Measurements from ENCODE around the gene SCFD2. TPM values are rescaled to one million over a fixed set of nuclear protein-coding genes. Genes with fewer than 3 reads are reported as not detected.

Gene SCFD2
- total RNA-seq, 1 experiment from 2014 or later: 7.4 TPM

DNA sequence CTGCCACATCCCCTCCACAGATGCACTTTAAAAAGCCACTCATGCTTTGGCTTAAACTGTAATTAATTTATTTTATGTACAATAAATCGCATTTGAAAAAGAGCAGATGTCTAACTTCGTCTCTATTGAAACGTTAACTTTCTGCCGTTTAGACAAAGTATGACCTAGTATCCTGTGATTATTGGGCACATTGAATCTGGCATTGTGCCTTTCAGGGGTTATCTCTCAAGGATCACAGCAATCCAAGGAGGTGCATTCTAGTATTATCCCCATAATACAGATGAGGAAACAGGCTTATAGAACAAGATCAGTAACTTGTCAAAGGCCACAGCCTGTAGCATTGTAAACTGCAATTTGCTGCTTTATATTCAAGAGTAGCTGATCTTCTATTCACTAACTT lies 499.1 kb downstream of the SCFD2 start:
- intact Hi-C loops (cut with micrococcal nuclease; ENCODE audit: unreplicated experiment): no loop called here
- no TSS peak for BruUV-seq (replicated peaks)
- H3K27ac ChIP-seq (ENCODE audit: low read length): no peak overlapping the region
- DNase-seq (ENCODE audit: low read depth, low spot score) (no peak), ATAC-seq (no peak)
- in situ Hi-C loops (cut with HindIII; ENCODE audit: low pct_unique_long_range_greater_than_20kb, low sequenced_read_pairs): no loop called here
- CTCF ChIA-PET: no interaction called here
- H3K27me3 ChIP-seq (ENCODE audit: control insufficient read depth, insufficient read depth, low read length): no peaks in the 10 kb centered on the region; the same call in none of the 2 replicates
- no peak overlapping the region for H3K4me3 ChIP-seq (ENCODE audit: low read depth in 2 of 2, low read length in 2 of 2)
- H3K36me3 ChIP-seq (ENCODE audit: control insufficient read depth, insufficient read depth, low read length): no peaks in the 10 kb centered on the region
- H3K9me3 ChIP-seq (ENCODE audit: control insufficient read depth, insufficient read depth, low read depth, low read length): no peaks in the 10 kb centered on the region
- H3K4me1 ChIP-seq (ENCODE audit: control insufficient read depth, insufficient read depth, low read length): peaks cover 4% of the 10 kb centered on the region
- POLR2A ChIA-PET: no interaction called here
- TF ChIP-seq, protein P1, sequence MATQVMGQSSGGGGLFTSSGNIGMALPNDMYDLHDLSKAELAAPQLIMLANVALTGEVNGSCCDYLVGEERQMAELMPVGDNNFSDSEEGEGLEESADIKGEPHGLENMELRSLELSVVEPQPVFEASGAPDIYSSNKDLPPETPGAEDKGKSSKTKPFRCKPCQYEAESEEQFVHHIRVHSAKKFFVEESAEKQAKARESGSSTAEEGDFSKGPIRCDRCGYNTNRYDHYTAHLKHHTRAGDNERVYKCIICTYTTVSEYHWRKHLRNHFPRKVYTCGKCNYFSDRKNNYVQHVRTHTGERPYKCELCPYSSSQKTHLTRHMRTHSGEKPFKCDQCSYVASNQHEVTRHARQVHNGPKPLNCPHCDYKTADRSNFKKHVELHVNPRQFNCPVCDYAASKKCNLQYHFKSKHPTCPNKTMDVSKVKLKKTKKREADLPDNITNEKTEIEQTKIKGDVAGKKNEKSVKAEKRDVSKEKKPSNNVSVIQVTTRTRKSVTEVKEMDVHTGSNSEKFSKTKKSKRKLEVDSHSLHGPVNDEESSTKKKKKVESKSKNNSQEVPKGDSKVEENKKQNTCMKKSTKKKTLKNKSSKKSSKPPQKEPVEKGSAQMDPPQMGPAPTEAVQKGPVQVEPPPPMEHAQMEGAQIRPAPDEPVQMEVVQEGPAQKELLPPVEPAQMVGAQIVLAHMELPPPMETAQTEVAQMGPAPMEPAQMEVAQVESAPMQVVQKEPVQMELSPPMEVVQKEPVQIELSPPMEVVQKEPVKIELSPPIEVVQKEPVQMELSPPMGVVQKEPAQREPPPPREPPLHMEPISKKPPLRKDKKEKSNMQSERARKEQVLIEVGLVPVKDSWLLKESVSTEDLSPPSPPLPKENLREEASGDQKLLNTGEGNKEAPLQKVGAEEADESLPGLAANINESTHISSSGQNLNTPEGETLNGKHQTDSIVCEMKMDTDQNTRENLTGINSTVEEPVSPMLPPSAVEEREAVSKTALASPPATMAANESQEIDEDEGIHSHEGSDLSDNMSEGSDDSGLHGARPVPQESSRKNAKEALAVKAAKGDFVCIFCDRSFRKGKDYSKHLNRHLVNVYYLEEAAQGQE (IDR thresholded peaks at IDR 0.05; ENCODE audit: insufficient read depth in 1 of 2, low read depth in 2 of 2, low read length in 1 of 2): no peak
- TF ChIP-seq, protein P2, sequence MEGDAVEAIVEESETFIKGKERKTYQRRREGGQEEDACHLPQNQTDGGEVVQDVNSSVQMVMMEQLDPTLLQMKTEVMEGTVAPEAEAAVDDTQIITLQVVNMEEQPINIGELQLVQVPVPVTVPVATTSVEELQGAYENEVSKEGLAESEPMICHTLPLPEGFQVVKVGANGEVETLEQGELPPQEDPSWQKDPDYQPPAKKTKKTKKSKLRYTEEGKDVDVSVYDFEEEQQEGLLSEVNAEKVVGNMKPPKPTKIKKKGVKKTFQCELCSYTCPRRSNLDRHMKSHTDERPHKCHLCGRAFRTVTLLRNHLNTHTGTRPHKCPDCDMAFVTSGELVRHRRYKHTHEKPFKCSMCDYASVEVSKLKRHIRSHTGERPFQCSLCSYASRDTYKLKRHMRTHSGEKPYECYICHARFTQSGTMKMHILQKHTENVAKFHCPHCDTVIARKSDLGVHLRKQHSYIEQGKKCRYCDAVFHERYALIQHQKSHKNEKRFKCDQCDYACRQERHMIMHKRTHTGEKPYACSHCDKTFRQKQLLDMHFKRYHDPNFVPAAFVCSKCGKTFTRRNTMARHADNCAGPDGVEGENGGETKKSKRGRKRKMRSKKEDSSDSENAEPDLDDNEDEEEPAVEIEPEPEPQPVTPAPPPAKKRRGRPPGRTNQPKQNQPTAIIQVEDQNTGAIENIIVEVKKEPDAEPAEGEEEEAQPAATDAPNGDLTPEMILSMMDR (IDR thresholded peaks at IDR 0.05): no peak
- no peak for TF ChIP-seq TCF7L2 (IDR thresholded peaks at IDR 0.05; ENCODE audit: low read depth, low read length)
- TF ChIP-seq POLR2AphosphoS5 (IDR thresholded peaks at IDR 0.05; ENCODE audit: low read depth, low read length): no peak
- TF ChIP-seq SIN3A (IDR thresholded peaks at IDR 0.05; ENCODE audit: borderline replicate concordance, insufficient read depth, low read depth, low read length): no peak

- no peaks in the 10 kb centered on the region for H3K36me3 ChIP-seq (ENCODE audit: control insufficient read depth, insufficient read depth, low read length)
- intact Hi-C loops (cut with micrococcal nuclease; ENCODE audit: unreplicated experiment) (no loop called here), in situ Hi-C loops (cut with HindIII; ENCODE audit: low pct_unique_long_range_greater_than_20kb, low sequenced_read_pairs) (no loop called here)
- no peak for ATAC-seq
- TF ChIP-seq, protein P2 (IDR thresholded peaks at IDR 0.05): no peak
- no peak for TF ChIP-seq TCF7L2 (IDR thresholded peaks at IDR 0.05; ENCODE audit: low read depth, low read length)
- no peak for TF ChIP-seq POLR2AphosphoS5 (IDR thresholded peaks at IDR 0.05; ENCODE audit: low read depth, low read length)
- TF ChIP-seq, protein P1 (IDR thresholded peaks at IDR 0.05; ENCODE audit: insufficient read depth in 1 of 2, low read depth in 2 of 2, low read length in 1 of 2): no peak
- H3K27ac ChIP-seq (ENCODE audit: low read length): no peak overlapping the region
- H3K27me3 ChIP-seq (ENCODE audit: control insufficient read depth, insufficient read depth, low read length): no peaks in the 10 kb centered on the region; the same call in none of the 2 replicates
- no peak for DNase-seq (ENCODE audit: low read depth, low spot score)
- BruUV-seq (replicated peaks): no TSS peak
- CTCF ChIA-PET: no interaction called here
- H3K9me3 ChIP-seq (ENCODE audit: control insufficient read depth, insufficient read depth, low read depth, low read length): no peaks in the 10 kb centered on the region
- H3K4me3 ChIP-seq (ENCODE audit: low read depth in 2 of 2, low read length in 2 of 2): no peak overlapping the region
- peaks cover 4% of the 10 kb centered on the region for H3K4me1 ChIP-seq (ENCODE audit: control insufficient read depth, insufficient read depth, low read length)
- POLR2A ChIA-PET: no interaction called here
Measured at GRCh38 chr4:52865300-52865699, 500.6 kb downstream of the SCFD2 start.
